GM19372 (cell line): ENCODE measurements around the gene CLEC3A.
A peak's percentile ranks its signal among the peaks of the same experiment; 100 is the strongest.
"Not testable (repeated sequence)": the region's sequence is repeated elsewhere in the genome, so short reads cannot be mapped to it uniquely, and the experiment has no call there.

Source experiments
- ATAC-seq: cut with Tn5 transposase; IDR thresholded peaks from one replicate; pipeline ENCODE4 v1.9.1; 2021; ENCODE audit warnings: mild to moderate bottlenecking, low read depth, moderate library complexity; ENCODE audit not compliant: unreplicated experiment

Gene CLEC3A

GRCh38 chr16:78025631-78026030, 3.3 kb downstream of the CLEC3A start:
- ATAC-seq: no peak

DNA sequence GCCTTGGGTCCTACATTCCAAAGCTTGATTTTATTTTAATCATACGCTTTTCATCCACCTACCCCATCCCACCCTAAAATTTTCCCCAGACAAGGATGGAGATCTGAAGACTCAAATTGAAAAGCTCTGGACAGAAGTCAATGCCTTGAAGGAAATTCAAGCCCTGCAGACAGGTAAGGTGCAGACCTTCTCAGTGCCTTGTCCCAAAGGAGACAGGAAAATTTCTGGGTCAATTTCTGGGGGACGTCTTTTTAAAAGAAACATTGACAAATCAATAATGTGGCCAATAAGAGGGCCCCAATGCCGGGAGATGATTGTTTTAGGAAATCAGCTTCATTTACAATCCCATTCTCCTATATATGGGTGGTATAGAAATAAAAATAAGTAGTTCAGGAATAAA, 5.7 kb downstream of the CLEC3A start:
- no peak for ATAC-seq

DNA sequence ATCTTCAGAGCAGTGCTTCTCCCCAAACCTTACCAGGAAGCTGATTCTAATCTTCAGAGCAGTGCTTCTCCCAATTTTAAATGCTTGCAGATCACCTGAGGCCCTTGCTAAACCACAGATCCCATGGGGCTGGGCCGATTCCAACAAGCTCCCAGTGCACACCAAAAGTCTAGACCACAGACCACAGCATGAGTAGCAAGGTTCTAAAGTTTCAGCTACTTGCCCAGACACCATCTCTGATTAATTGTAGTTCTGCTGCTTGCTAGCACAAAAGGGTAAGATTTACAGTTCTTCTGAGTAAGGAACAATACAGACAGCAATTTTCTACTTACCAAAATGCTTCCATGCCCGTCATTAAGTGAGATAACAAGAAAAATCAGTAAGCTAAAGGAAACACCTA, 12.2 kb downstream of the CLEC3A start:
- ATAC-seq: no peak

DNA sequence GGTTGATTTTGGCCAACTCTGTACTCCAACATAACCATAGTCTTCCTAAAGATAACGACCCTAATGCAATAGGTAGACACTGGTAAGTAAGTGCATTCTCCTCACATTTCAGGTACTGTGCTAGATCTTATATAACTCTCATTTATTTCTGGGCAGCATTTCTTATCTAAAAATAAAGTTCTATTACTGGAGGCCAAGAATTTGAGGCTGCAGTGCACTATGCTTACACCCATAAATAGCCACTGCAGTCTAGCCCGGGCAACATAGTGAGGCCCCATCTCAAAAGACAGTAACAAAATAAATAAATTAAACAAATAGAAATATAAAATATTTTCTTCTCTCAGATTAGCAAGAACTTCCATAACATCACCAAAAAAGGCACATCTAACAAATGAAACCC, 12.7 kb downstream of the CLEC3A start:
- no peak for ATAC-seq

DNA sequence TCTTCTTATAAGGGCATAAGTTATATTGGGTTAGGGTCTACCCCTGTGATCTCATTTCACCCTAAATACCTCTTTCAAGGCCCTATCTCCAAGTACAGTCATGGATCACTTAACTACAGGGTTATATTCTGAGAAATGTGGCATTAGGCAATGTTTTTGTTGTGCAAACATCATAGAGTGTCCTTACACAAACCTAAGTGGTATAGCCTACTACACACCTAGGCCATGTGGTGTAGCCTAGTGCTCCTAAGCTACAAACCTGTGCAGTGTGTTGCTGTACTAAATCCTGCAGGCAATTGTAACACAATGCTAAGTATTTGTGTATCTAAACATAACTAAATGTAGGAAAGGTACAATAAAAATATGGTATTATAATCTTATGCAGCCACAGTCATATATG, 18.0 kb downstream of the CLEC3A start:
- ATAC-seq: no peak

GRCh38 chr16:78045865-78046581, 23.7 kb downstream of the CLEC3A start:
- ATAC-seq: peak; percentile 67

GRCh38 chr16:78048319-78048718, 26.0 kb downstream of the CLEC3A start:
- no peak for ATAC-seq

DNA sequence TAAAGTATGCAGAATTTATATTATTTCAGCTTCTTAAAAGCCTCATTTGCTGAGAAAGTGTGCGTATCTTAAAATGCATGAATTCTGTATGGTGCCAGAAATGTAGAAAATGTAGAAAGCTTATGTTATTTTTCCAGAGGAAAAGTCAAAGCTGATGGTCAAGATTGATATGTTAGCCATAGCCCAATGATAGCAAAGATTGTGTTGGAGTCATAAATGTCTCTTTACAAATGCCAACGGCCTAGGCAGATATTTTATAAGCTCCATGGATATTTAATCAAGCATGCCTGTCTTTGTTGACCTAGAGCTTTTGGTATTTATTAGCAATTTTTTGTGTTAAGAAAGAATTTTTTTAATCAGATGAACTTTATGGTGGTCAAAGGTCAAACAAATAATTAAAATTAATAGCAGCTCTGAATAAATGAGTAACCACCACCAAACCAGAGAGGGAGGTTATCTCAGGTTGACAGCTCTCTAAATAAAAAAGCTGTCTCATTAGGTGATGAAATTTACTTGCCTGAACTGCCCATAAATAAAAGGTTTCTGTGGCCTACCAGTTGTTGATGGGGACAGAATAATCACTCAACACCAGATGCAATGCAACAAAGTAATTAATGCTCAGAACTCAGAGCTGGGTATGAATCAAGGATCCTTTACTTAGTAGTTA, 28.5 kb downstream of the CLEC3A start:
- ATAC-seq: no peak

- ATAC-seq: no peak
Measured at GRCh38 chr16:78057803-78058564, 35.6 kb downstream of the CLEC3A start.

DNA sequence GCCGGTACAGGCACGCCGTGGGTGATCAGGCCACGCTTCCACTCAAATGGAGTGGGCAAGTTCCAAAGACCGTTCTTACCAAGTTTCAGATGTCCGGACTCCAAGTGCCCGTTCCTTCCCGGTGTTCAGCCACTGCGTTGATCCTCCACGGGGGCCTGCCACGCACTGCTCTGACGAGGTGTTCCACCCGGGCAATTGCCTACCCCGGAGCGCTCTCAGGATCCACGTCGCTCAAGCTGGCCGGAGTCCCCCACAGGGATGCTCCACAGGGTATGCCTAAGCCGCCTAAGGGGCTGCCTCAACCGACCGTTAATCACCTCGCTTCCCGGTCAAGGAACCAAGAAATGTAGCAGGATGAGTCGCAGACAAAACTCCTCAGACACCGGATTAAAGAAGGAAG, 37.5 kb downstream of the CLEC3A start:
- ATAC-seq: not testable (repeated sequence)

- ATAC-seq: no peak
Measured at GRCh38 chr16:78060295-78060694, 37.9 kb downstream of the CLEC3A start.

DNA sequence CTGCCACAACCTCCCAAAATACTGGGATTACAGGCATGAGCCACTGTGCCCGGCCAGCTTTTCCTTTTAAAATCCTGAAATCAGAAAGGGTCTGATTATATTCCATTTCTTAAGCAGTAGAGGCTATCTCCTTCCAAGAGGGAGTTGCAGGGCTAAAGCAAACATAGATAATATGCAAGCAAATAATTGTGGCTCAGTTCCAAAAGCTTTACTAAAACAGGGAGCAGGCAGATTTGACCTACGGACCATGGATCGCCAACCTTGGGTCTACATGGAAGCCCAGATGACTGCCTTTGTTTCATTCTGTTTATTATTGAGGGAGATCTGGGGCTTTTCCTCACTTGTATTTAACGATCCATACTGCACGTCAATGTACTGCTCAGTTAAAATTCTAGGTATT, 38.5 kb downstream of the CLEC3A start:
- ATAC-seq: no peak

- ATAC-seq: no peak
Measured at GRCh38 chr16:78065319-78065718, 43.0 kb downstream of the CLEC3A start.

- ATAC-seq: no peak
Measured at GRCh38 chr16:78069913-78070312, 47.6 kb downstream of the CLEC3A start.

- no peak for ATAC-seq
Measured at GRCh38 chr16:78072275-78072674, 49.9 kb downstream of the CLEC3A start.

DNA sequence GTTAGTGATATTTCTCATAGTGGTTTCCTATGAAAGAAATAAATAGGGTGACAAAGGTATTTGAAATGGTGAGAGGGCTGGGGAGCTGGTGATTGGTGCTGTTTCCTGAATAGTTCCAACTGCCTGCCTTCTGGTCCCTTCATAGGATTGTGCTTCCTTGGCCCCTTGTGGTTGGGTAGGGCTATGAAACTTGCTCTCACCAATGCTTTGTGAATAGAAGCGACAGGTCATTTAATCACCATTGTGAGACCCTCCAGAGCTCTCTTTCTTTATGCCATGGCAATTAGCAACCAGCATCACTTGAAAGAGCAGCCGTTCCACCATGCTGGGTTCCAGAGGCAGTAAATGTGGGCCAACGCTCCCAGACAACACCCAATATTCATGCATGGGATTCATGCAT, 53.5 kb downstream of the CLEC3A start:
- ATAC-seq: no peak

GRCh38 chr16:78081341-78081740, 59.0 kb downstream of the CLEC3A start:
- no peak for ATAC-seq
